ENCODE data around the gene SLC38A3.

- TF ChIP-seq CTCF (IDR thresholded peaks at IDR 0.05) (no peak), POLR2AphosphoS5 (IDR thresholded peaks at IDR 0.05; ENCODE audit: low read depth, low read length) (no peak)
These were observed 63.2 kb downstream of the SLC38A3 start for GRCh38 chr3:50268276-50268675.

All from Panc1 (cell line).